Ishikawa (cell line): Measurements from ENCODE around the gene RD3L.

Experiments
- CEBPB ChIP-seq: IDR thresholded peaks from 2 replicates; pipeline ENCODE4 v1.6.1; 2012
- CREB1 ChIP-seq: IDR thresholded peaks from 2 replicates; pipeline ENCODE4 v1.6.1; 2012; ENCODE audit warnings: low read depth
- EGR1 ChIP-seq: IDR thresholded peaks from 2 replicates; pipeline ENCODE4 v1.6.1; 2012
- EP300 ChIP-seq: IDR thresholded peaks from 2 replicates; pipeline ENCODE4 v1.6.1; 2012; ENCODE audit warnings: borderline replicate concordance
- FOXM1 ChIP-seq: IDR thresholded peaks from 2 replicates; pipeline ENCODE4 v1.6.1; 2012; ENCODE audit warnings: low read depth, borderline replicate concordance
- MAX ChIP-seq: IDR thresholded peaks from 2 replicates; pipeline ENCODE4 v1.6.1; 2012
- NFIC ChIP-seq: IDR thresholded peaks from 2 replicates; pipeline ENCODE4 v1.6.1; 2012
- RAD21 ChIP-seq: IDR thresholded peaks from 2 replicates; pipeline ENCODE4 v1.6.1; 2012; ENCODE audit warnings: low read depth
- REST ChIP-seq: IDR thresholded peaks from 2 replicates; pipeline ENCODE4 v1.6.1; 2012; ENCODE audit warnings: low read depth, mild to moderate bottlenecking
- TAF1 ChIP-seq: IDR thresholded peaks from 2 replicates; pipeline ENCODE4 v1.6.1; 2012; ENCODE audit warnings: low read depth, mild to moderate bottlenecking
- TCF12 ChIP-seq: IDR thresholded peaks from 2 replicates; pipeline ENCODE4 v1.6.1; 2012; ENCODE audit warnings: low read depth
- TEAD4 ChIP-seq: IDR thresholded peaks from 2 replicates; pipeline ENCODE4 v1.6.1; 2012
- USF1 ChIP-seq: IDR thresholded peaks from 2 replicates; pipeline ENCODE4 v1.6.1; 2012
- YY1 ChIP-seq: IDR thresholded peaks from 2 replicates; pipeline ENCODE4 v1.6.1; 2012; ENCODE audit warnings: low read depth
- ZBTB7A ChIP-seq: IDR thresholded peaks from 2 replicates; pipeline ENCODE4 v1.6.1; 2012; ENCODE audit warnings: low read depth

RD3L gene

GRCh38 chr14:103908580-103908979 lies 33.7 kb downstream of the RD3L start:
- TF ChIP-seq REST (no peak), ZBTB7A (no peak), CREB1 (no peak), EP300 (no peak), TEAD4 (no peak), FOXM1 (no peak), CEBPB (no peak), RAD21 (no peak)

GRCh38 chr14:103905842-103906456 lies 36.4 kb downstream of the RD3L start:
- TF ChIP-seq TEAD4 (no peak), TAF1 (no peak), USF1 (no peak), TCF12 (no peak), YY1 (no peak), REST (no peak), EP300 (no peak), CEBPB (no peak), MAX (no peak), EGR1 (no peak), FOXM1 (no peak), NFIC (no peak)

GRCh38 chr14:103904493-103905107 lies 37.7 kb downstream of the RD3L start:
- no peak for TF ChIP-seq FOXM1

- no peak for TF ChIP-seq YY1
- TF ChIP-seq TAF1, result no peak
- no peak for TF ChIP-seq TEAD4
- TF ChIP-seq REST, result no peak
- TF ChIP-seq USF1, result no peak
- TF ChIP-seq MAX, result no peak
- TF ChIP-seq EGR1, result no peak
- no peak for TF ChIP-seq CEBPB
- TF ChIP-seq TCF12, result no peak
- TF ChIP-seq EP300, result no peak
- TF ChIP-seq NFIC, result no peak
- no peak for TF ChIP-seq FOXM1
- TF ChIP-seq CREB1, result no peak
- no peak for TF ChIP-seq RAD21
- no peak for TF ChIP-seq ZBTB7A
Observed at GRCh38 chr14:103899833-103900232, 42.5 kb downstream of the RD3L start.

- TF ChIP-seq YY1 (no peak), TCF12 (no peak), CREB1 (no peak), EP300 (no peak), TAF1 (no peak)
Observed at GRCh38 chr14:103899316-103899715, 43.0 kb downstream of the RD3L start.
